Mammary epithelial cell (primary cell): ENCODE data around the gene TUBA8.
"Not testable (repeated sequence)": the region's sequence is repeated elsewhere in the genome, so short reads cannot be mapped to it uniquely, and the experiment has no call there.

Experiments used
- CTCF ChIP-seq, 2 donors: IDR thresholded peaks in 1 of 2; conservative IDR thresholded peaks in 1 of 2; 2 replicates each; pipeline ENCODE4 v1.5.1; 2011 to 2012; ENCODE audit warnings: inconsistent platforms in 2 of 2, low read length in 2 of 2, mild to moderate bottlenecking in 2 of 2, control low read depth in 1 of 2, low read depth in 1 of 2; ENCODE audit not compliant: insufficient read depth in 1 of 2; ENCODE audit errors: extremely low read depth in 1 of 2
- EZH2 ChIP-seq: IDR thresholded peaks from 2 replicates; pipeline ENCODE4 v1.6.1; 2012; ENCODE audit warnings: low read length, inconsistent platforms, borderline replicate concordance

GRCh38 chr22:18073927-18074326 is 36.7 kb upstream of the TUBA8 start:
- TF ChIP-seq CTCF (conservative IDR thresholded peaks at IDR 0.05 in 1 of 2, IDR thresholded peaks at IDR 0.05 in 1 of 2; ENCODE audit: extremely low read depth in 1 of 2, insufficient read depth in 1 of 2, low read depth in 1 of 2, low read length in 2 of 2); EZH2: not testable (repeated sequence)
